Liver (tissue), 9 donors: ENCODE measurements around the gene PDCL2. TPM values are rescaled to one million over a fixed set of nuclear protein-coding genes. Genes with fewer than 3 reads are reported as not detected.

ENCODE experiments used
- DNase-seq: peaks from one replicate; pipeline ENCODE4 v3.0.0-alpha.2; 2017; ENCODE audit warnings: low spot score
- H3K27ac ChIP-seq, 2 donors: one replicate each; pipeline ENCODE4 v1.7.0; 2013; ENCODE audit warnings: inconsistent platforms in 2 of 2, low read length in 2 of 2, control low read depth in 1 of 2, low read depth in 1 of 2, mild to moderate bottlenecking in 1 of 2
- H3K27me3 ChIP-seq, 4 donors: one replicate each; pipeline versions ENCODE4 v1.6.1 to v1.7.0; 2013; ENCODE audit warnings: low read length in 3 of 4, inconsistent platforms in 1 of 4, mild to moderate bottlenecking in 1 of 4, moderate library complexity in 1 of 4; ENCODE audit not compliant: control insufficient read depth in 4 of 4, insufficient read depth in 4 of 4
- H3K36me3 ChIP-seq, 4 donors: one replicate each; pipeline versions ENCODE4 v1.6.1 to v1.7.0; 2013; ENCODE audit warnings: low read length in 3 of 4, mild to moderate bottlenecking in 3 of 4, low read depth in 1 of 4, moderate library complexity in 1 of 4; ENCODE audit not compliant: control insufficient read depth in 4 of 4, insufficient read depth in 3 of 4
- H3K4me1 ChIP-seq, 4 donors: one replicate each; pipeline versions ENCODE4 v1.6.1 to v1.7.0; 2013; ENCODE audit warnings: low read length in 3 of 4, mild to moderate bottlenecking in 3 of 4, moderate library complexity in 1 of 4; ENCODE audit not compliant: control insufficient read depth in 4 of 4, insufficient read depth in 4 of 4
- H3K4me3 ChIP-seq, 3 donors: one replicate each; pipeline versions ENCODE4 v1.6.1 to v1.7.0; 2013; ENCODE audit warnings: low read length in 3 of 3, control low read depth in 1 of 3, low read depth in 1 of 3, mild to moderate bottlenecking in 1 of 3
- H3K9ac ChIP-seq, 2 donors: one replicate each; pipeline ENCODE4 v1.7.0; 2013; ENCODE audit warnings: low read length in 2 of 2, mild to moderate bottlenecking in 2 of 2, moderate library complexity in 2 of 2, control low read depth in 1 of 2, low read depth in 1 of 2
- H3K9me3 ChIP-seq, 4 donors: one replicate each; pipeline versions ENCODE4 v1.6.1 to v1.7.0; 2013; ENCODE audit warnings: low read length in 3 of 4; ENCODE audit not compliant: control insufficient read depth in 4 of 4
- ATF3 ChIP-seq: IDR thresholded peaks from 2 replicates; pipeline ENCODE4 v1.6.1; 2016; ENCODE audit warnings: antibody characterized with exemption
- CTCF ChIP-seq: fragments of 150-350 bp; IDR thresholded peaks from 2 replicates; pipeline ENCODE4 v1.5.1; 2017; ENCODE audit warnings: improper control_type of control experiment, low read depth, low read length; ENCODE audit not compliant: missing input control
- EGR1 ChIP-seq, 2 donors: IDR thresholded peaks; 2 replicates each; pipeline ENCODE4 v1.6.1; 2016 to 2018; ENCODE audit warnings: antibody characterized with exemption in 2 of 2, low read depth in 2 of 2
- FOXA1 ChIP-seq: IDR thresholded peaks from 2 replicates; pipeline ENCODE4 v1.6.1; 2016; ENCODE audit warnings: antibody characterized with exemption
- FOXA2 ChIP-seq: IDR thresholded peaks from 2 replicates; pipeline ENCODE4 v1.6.1; 2016; ENCODE audit warnings: antibody characterized with exemption
- GABPA ChIP-seq, 2 donors: IDR thresholded peaks in 1 of 2; conservative IDR thresholded peaks in 1 of 2; 2 replicates each; pipeline ENCODE4 v1.6.1; 2016; ENCODE audit warnings: antibody characterized with exemption in 2 of 2, mild to moderate bottlenecking in 1 of 2, moderate library complexity in 1 of 2
- HNF4A ChIP-seq, 2 donors: conservative IDR thresholded peaks; 2 replicates each; pipeline ENCODE4 v1.6.1; 2016; ENCODE audit warnings: antibody characterized with exemption in 2 of 2, mild to moderate bottlenecking in 2 of 2
- HNF4G ChIP-seq: IDR thresholded peaks from 2 replicates; pipeline ENCODE4 v1.6.1; 2016; ENCODE audit warnings: antibody characterized with exemption
- JUND ChIP-seq, 2 donors: IDR thresholded peaks; 2 replicates each; pipeline ENCODE4 v1.6.1; 2016; ENCODE audit warnings: antibody characterized with exemption in 2 of 2
- MAX ChIP-seq: IDR thresholded peaks from 2 replicates; pipeline ENCODE4 v1.6.1; 2016; ENCODE audit warnings: antibody characterized with exemption
- NR2F2 ChIP-seq: IDR thresholded peaks from 2 replicates; pipeline ENCODE4 v1.6.1; 2016; ENCODE audit warnings: antibody characterized with exemption
- RAD21 ChIP-seq, 2 donors: IDR thresholded peaks; 2 replicates each; pipeline ENCODE4 v1.6.1; 2016; ENCODE audit warnings: antibody characterized with exemption in 2 of 2, mild to moderate bottlenecking in 2 of 2
- REST ChIP-seq: IDR thresholded peaks from 2 replicates; pipeline ENCODE4 v1.6.1; 2016; ENCODE audit warnings: antibody characterized with exemption, mild to moderate bottlenecking
- RXRA ChIP-seq, 2 donors: IDR thresholded peaks; 2 replicates each; pipeline ENCODE4 v1.6.1; 2017 to 2018; ENCODE audit warnings: antibody characterized with exemption in 2 of 2, mild to moderate bottlenecking in 1 of 2
- SP1 ChIP-seq: IDR thresholded peaks from 2 replicates; pipeline ENCODE4 v1.6.1; 2018; ENCODE audit warnings: antibody characterized with exemption, mild to moderate bottlenecking
- TAF1 ChIP-seq: conservative IDR thresholded peaks from 2 replicates; pipeline ENCODE4 v1.6.1; 2016; ENCODE audit warnings: antibody characterized with exemption, mild to moderate bottlenecking
- YY1 ChIP-seq: IDR thresholded peaks from 2 replicates; pipeline ENCODE4 v1.6.1; 2016; ENCODE audit warnings: antibody characterized with exemption, mild to moderate bottlenecking
- WGBS: extraction: QIAGEN DNeasy Blood & Tissue Kit; methylation state at CpG from one replicate; pipeline ENCODE4 v1.1.7; 2013; 5-methylcytosine and 5-hydroxymethylcytosine counted together
- polyA plus RNA-seq, 2 donors: library from polyadenylated mRNA; stranded (reverse) in 1 of 2; unstranded in 1 of 2; fragments of 200-250 nt in 1 of 2; fragments of >200 nt in 1 of 2; fragmentation: Nextera tagmentation in 1 of 2; extraction: Ambion mirVana in 1 of 2; gene quantifications; one replicate each; pipeline versions ENCODE4 v1.2.1 to v1.2.3, GENCODE V29; 2013 to 2015
- total RNA-seq, 2 donors: library from RNA; depleted of rRNA; stranded (reverse); fragments of >200 nt; gene quantifications; one replicate each; pipeline ENCODE4 v1.2.3, GENCODE V29; 2014
- TF ChIP-seq, protein P1 (sequence below): IDR thresholded peaks from 2 replicates; pipeline ENCODE4 v1.6.1; 2016; ENCODE audit warnings: antibody characterized with exemption
- donor health status: healthy.
- donor health status: healthy.
- donor health status: healthy.
- donor health status: healthy.
- donor health status: healthy.

The PDCL2 gene
- total and polyA plus RNA-seq, 4 donors: not detected

GRCh38 chr4:55578341-55579010, 13.6 kb downstream of the PDCL2 start:
- Histone ChIP-seq H3K4me1 (no peaks in the 10 kb centered on the region), H3K36me3 (no peaks in the 10 kb centered on the region), H3K4me3 (no peak overlapping the region), H3K9ac (no peak overlapping the region), H3K27ac (no peak overlapping the region), H3K27me3 (no peaks in the 10 kb centered on the region), H3K9me3 (peaks cover 2 to 12% (median 3%) of the 10 kb centered on the region in 4 donors)
- DNase-seq: no peak
- no peak for TF ChIP-seq YY1
- no peak for TF ChIP-seq FOXA1
- no peak for TF ChIP-seq MAX
- TF ChIP-seq HNF4A (conservative IDR thresholded peaks at IDR 0.05): no peak
- no peak for TF ChIP-seq ATF3
- TF ChIP-seq RAD21 (IDR thresholded peaks at IDR 0.05): no peak
- no peak for TF ChIP-seq HNF4G
- no peak for TF ChIP-seq CTCF
- TF ChIP-seq TAF1: no peak
- no peak for TF ChIP-seq REST
- TF ChIP-seq JUND (IDR thresholded peaks at IDR 0.05): no peak

GRCh38 chr4:55575513-55575912, 16.5 kb downstream of the PDCL2 start:
- Histone ChIP-seq H3K36me3 (no peaks in the 10 kb centered on the region), H3K9me3 (peaks cover 2 to 12% (median 3%) of the 10 kb centered on the region in 4 donors), H3K4me3 (no peak overlapping the region), H3K4me1 (no peaks in the 10 kb centered on the region), H3K27me3 (peaks cover 0 to 2% (median 0%) of the 10 kb centered on the region in 4 donors), H3K9ac (no peak overlapping the region), H3K27ac (no peak overlapping the region)
- WGBS: 55% methylated on average over 1 of the region's 1 CpG
- DNase-seq: no peak
- TF ChIP-seq, protein P1, sequence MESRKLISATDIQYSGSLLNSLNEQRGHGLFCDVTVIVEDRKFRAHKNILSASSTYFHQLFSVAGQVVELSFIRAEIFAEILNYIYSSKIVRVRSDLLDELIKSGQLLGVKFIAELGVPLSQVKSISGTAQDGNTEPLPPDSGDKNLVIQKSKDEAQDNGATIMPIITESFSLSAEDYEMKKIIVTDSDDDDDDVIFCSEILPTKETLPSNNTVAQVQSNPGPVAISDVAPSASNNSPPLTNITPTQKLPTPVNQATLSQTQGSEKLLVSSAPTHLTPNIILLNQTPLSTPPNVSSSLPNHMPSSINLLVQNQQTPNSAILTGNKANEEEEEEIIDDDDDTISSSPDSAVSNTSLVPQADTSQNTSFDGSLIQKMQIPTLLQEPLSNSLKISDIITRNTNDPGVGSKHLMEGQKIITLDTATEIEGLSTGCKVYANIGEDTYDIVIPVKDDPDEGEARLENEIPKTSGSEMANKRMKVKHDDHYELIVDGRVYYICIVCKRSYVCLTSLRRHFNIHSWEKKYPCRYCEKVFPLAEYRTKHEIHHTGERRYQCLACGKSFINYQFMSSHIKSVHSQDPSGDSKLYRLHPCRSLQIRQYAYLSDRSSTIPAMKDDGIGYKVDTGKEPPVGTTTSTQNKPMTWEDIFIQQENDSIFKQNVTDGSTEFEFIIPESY: no peak
- TF ChIP-seq TAF1 (no peak), SP1 (no peak), FOXA2 (no peak), HNF4A (conservative IDR thresholded peaks at IDR 0.05) (no peak), CTCF (no peak), FOXA1 (no peak), ATF3 (no peak), EGR1 (IDR thresholded peaks at IDR 0.05; ENCODE audit: low read depth in 2 of 2) (no peak), MAX (no peak), RXRA (IDR thresholded peaks at IDR 0.05) (no peak), GABPA (IDR thresholded peaks at IDR 0.05 in 1 of 2, conservative IDR thresholded peaks at IDR 0.05 in 1 of 2) (no peak), YY1 (no peak), JUND (IDR thresholded peaks at IDR 0.05) (no peak), RAD21 (IDR thresholded peaks at IDR 0.05) (no peak), HNF4G (no peak), NR2F2 (no peak)
